PC-3 (cell line): ENCODE measurements around the gene ADAT2. TPM values are rescaled to one million over a fixed set of nuclear protein-coding genes. Genes with fewer than 3 reads are reported as not detected.

Experiments used
- ATAC-seq: fragments of 200-7000 bp; cut with Tn5 transposase; 2 replicates; pipeline ENCODE4 v1.9.1; 2020; ENCODE audit warnings: mild to moderate bottlenecking, moderate library complexity
- Bru-seq: library from RNA; stranded (reverse); fragments of 400-500 nt; gene quantifications from one replicate; lab custom pipeline; 2021; lab: Mats Ljungman, UMichigan
- BruChase-seq, 2 experiments: library from RNA; stranded (reverse); fragments of 400-500 nt; gene quantifications; one replicate each; lab custom pipeline; 2021; lab: Mats Ljungman, UMichigan
- BruUV-seq: library from RNA; stranded (reverse); fragments of 400-500 nt; replicated peaks from 2 replicates; lab custom pipeline; 2021; lab: Mats Ljungman, UMichigan
- CTCF ChIA-PET: fragments of 300-600 bp; sonication (Branson Sonifier 250); formaldehyde crosslinking; loops from one replicate; lab custom pipeline; 2022; ENCODE audit warnings: antibody characterized with exemption; lab: Charles Lee
- POLR2A ChIA-PET: fragments of 300-600 bp; sonication (Branson Sonifier 250); formaldehyde crosslinking; loops from one replicate; lab custom pipeline; 2022; ENCODE audit warnings: antibody characterized with exemption; ENCODE audit not compliant: unreplicated experiment; lab: Charles Lee
- DNase-seq: peaks from one replicate; pipeline ENCODE4 v3.0.0-alpha.2; 2015
- H2AFZ ChIP-seq: fragments of 300-600 bp; sonication (generic); 2 replicates; pipeline ENCODE4 v1.6.0; 2016; ENCODE audit warnings: antibody characterized with exemption, low read length
- H3F3A ChIP-seq: fragments of 300-600 bp; sonication (generic); one replicate; pipeline ENCODE4 v1.6.0; 2017; ENCODE audit warnings: antibody characterized with exemption, low read length, control low read depth, mild to moderate bottlenecking; ENCODE audit not compliant: unreplicated experiment
- H3K27ac ChIP-seq: fragments of 300-600 bp; sonication (generic); 2 replicates; pipeline ENCODE4 v1.5.1; 2016; ENCODE audit warnings: mild to moderate bottlenecking, low read length
- H3K27me3 ChIP-seq: fragments of 300-600 bp; sonication (generic); 2 replicates; pipeline ENCODE4 v1.6.1; 2016; ENCODE audit warnings: low read length, mixed read lengths
- H3K36me3 ChIP-seq: fragments of 300-600 bp; sonication (generic); 2 replicates; pipeline ENCODE4 v1.6.1; 2016; ENCODE audit warnings: low read depth, mixed run types, low read length, mixed read lengths
- H3K4me1 ChIP-seq: fragments of 300-600 bp; sonication (generic); 2 replicates; pipeline ENCODE4 v1.5.1; 2016; ENCODE audit warnings: low read length; ENCODE audit not compliant: insufficient read depth
- H3K4me2 ChIP-seq: fragments of 300-600 bp; sonication (generic); 2 replicates; pipeline ENCODE4 v1.6.0; 2016; ENCODE audit warnings: low read length
- H3K4me3 ChIP-seq: fragments of 300-600 bp; sonication (generic); 2 replicates; pipeline ENCODE4 v1.5.1; 2016; ENCODE audit warnings: mild to moderate bottlenecking, low read length, mixed read lengths
- H3K79me2 ChIP-seq: fragments of 300-600 bp; sonication (generic); 2 replicates; pipeline ENCODE4 v1.6.1; 2017; ENCODE audit warnings: low read length, mixed read lengths
- H3K9ac ChIP-seq: fragments of 300-600 bp; sonication (generic); 2 replicates; pipeline ENCODE4 v1.6.0; 2016; ENCODE audit warnings: mild to moderate bottlenecking, low read length
- H3K9me2 ChIP-seq: fragments of 300-600 bp; sonication (generic); replicated peaks from 2 replicates; pipeline ENCODE4 v1.6.1; 2016; ENCODE audit warnings: mixed run types, low read length, mixed read lengths
- H3K9me3 ChIP-seq: fragments of 300-600 bp; sonication (generic); 2 replicates; pipeline ENCODE4 v1.6.1; 2016; ENCODE audit warnings: low read length, mixed read lengths
- H4K20me1 ChIP-seq: fragments of 300-600 bp; sonication (generic); 2 replicates; pipeline ENCODE4 v1.6.1; 2016; ENCODE audit warnings: low read length, mixed read lengths
- EZH2 ChIP-seq: fragments of 300-600 bp; sonication (generic); IDR thresholded peaks from one replicate; pipeline ENCODE4 v1.6.1; 2017; ENCODE audit warnings: antibody characterized with exemption, mild to moderate bottlenecking, low read length; ENCODE audit not compliant: unreplicated experiment
- EZH2phosphoT487 ChIP-seq: fragments of 300-600 bp; sonication (generic); IDR thresholded peaks from 2 replicates; pipeline ENCODE4 v1.6.1; 2018; ENCODE audit warnings: mild to moderate bottlenecking, antibody characterized with exemption, low read length, borderline replicate concordance
- intact Hi-C: fragments of 100-400 bp; cut with micrococcal nuclease; formaldehyde crosslinking; loops from 2 replicates; pipeline ENCODE4 v1.9.0; 2023
- long read RNA-seq: library from polyadenylated mRNA; unstranded; transcript quantifications from one replicate; pipeline ENCODE4 v2.0.0, GENCODE V29; 2021; ENCODE audit not compliant: unreplicated experiment
- total RNA-seq: library from RNA; depleted of rRNA; stranded (reverse); fragments of >200 nt; gene quantifications from 2 replicates; pipeline ENCODE4 v1.2.3, GENCODE V29; 2014; rRNA removed
- TF ChIP-seq, protein P1 (sequence below): fragments of 300-600 bp; sonication (generic); conservative IDR thresholded peaks from 2 replicates; pipeline ENCODE4 v1.5.1; 2017; ENCODE audit warnings: antibody characterized with exemption, low read depth, mild to moderate bottlenecking, low read length

The ADAT2 gene
- total RNA-seq (5.1 and 8.1 TPM in 2 replicates), Bru-seq, nascent RNA (percentile 65 among the genes with signal in this experiment), BruChase-seq, experiment 1, labeled RNA remaining after a 6-hour chase (percentile 65 among the genes with signal in this experiment), BruChase-seq, experiment 2, labeled RNA remaining after a 2-hour chase (percentile 59 among the genes with signal in this experiment)
- long read RNA-seq, partial matches to known transcripts, result 0 of 2 reads
- long read RNA-seq, other reads (novel, unspliced or antisense), result 1 of 2 reads

- H4K20me1 ChIP-seq, result no peaks in the 10 kb centered on the region
- H3K4me3 ChIP-seq, result peak within 1 kb of the TSS; percentile 89
- H3K4me1 ChIP-seq, result peaks cover 10% of the 10 kb centered on the region
- peaks cover 57% of the 10 kb centered on the region for H3K79me2 ChIP-seq
- CTCF ChIA-PET, result interaction anchor here (0.5 kb wide), 1 partner anchor 146 kb away, joined by 3 read pairs; no protein-coding TSS in a partner anchor
- H3K4me2 ChIP-seq, result peak within 1 kb of the TSS; percentile 98
- H3K36me3 ChIP-seq, result no peaks in the 10 kb centered on the region
- intact Hi-C loops, result no loop called here
- H3K9me3 ChIP-seq, result no peaks in the 10 kb centered on the region
- DNase-seq, result peak; percentile 88
- H2AFZ ChIP-seq, result peak within 1 kb of the TSS; percentile 98
- no peaks in the 10 kb centered on the region for H3K27me3 ChIP-seq
- no peaks in the 10 kb centered on the region for H3K9me2 ChIP-seq
- BruUV-seq, result TSS peak; percentile 68
- no peaks in the 10 kb centered on the region for H3F3A ChIP-seq
- POLR2A ChIA-PET, result interaction anchor here (0.5 to 0.6 kb wide), 2 partner anchors 8 to 115 kb away, joined by 5 to 7 read pairs; no protein-coding TSS in a partner anchor
- peak; percentile 97 for ATAC-seq
- TF ChIP-seq EZH2phosphoT487, result no peak
- TF ChIP-seq, protein P1, sequence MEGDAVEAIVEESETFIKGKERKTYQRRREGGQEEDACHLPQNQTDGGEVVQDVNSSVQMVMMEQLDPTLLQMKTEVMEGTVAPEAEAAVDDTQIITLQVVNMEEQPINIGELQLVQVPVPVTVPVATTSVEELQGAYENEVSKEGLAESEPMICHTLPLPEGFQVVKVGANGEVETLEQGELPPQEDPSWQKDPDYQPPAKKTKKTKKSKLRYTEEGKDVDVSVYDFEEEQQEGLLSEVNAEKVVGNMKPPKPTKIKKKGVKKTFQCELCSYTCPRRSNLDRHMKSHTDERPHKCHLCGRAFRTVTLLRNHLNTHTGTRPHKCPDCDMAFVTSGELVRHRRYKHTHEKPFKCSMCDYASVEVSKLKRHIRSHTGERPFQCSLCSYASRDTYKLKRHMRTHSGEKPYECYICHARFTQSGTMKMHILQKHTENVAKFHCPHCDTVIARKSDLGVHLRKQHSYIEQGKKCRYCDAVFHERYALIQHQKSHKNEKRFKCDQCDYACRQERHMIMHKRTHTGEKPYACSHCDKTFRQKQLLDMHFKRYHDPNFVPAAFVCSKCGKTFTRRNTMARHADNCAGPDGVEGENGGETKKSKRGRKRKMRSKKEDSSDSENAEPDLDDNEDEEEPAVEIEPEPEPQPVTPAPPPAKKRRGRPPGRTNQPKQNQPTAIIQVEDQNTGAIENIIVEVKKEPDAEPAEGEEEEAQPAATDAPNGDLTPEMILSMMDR, result no peak
- no peak for TF ChIP-seq EZH2
- peak within 1 kb of the TSS; percentile 94 for H3K9ac ChIP-seq
- peak within 1 kb of the TSS; percentile 59 for H3K27ac ChIP-seq
Observed at GRCh38 chr6:143450453-143451371, at the start of gene ADAT2, which contains the start of gene PEX3. Gene ADAT2, minus strand, starts transcription at chr6:143450695. Its CDS starts 37 bp downstream, at chr6:143450658. Gene PEX3, plus strand, starts transcription at chr6:143450805. Its CDS starts 238 bp downstream, at chr6:143451043.

- no peaks in the 10 kb centered on the region for H3K27me3 ChIP-seq
- H3K36me3 ChIP-seq, result peaks cover 19% of the 10 kb centered on the region; the same call in 1 of the 2 replicates
- CTCF ChIA-PET, result no interaction called here
- no peaks in the 10 kb centered on the region for H3F3A ChIP-seq
- no peak overlapping the region for H3K9ac ChIP-seq
- H3K9me2 ChIP-seq, result no peaks in the 10 kb centered on the region
- H3K4me1 ChIP-seq, result no peaks in the 10 kb centered on the region
- no peak overlapping the region for H3K27ac ChIP-seq
- TF ChIP-seq EZH2 (no peak), EZH2phosphoT487 (no peak)
- TF ChIP-seq, protein P1, result no peak
- H4K20me1 ChIP-seq, result no peaks in the 10 kb centered on the region
- intact Hi-C loops, result no loop called here
- POLR2A ChIA-PET, result no interaction called here
- H3K4me3 ChIP-seq, result no peak overlapping the region
- no TSS peak for BruUV-seq
- H3K4me2 ChIP-seq, result no peak overlapping the region
- no peak for ATAC-seq
- H3K9me3 ChIP-seq, result no peaks in the 10 kb centered on the region
- H3K79me2 ChIP-seq, result no peaks in the 10 kb centered on the region
- DNase-seq, result no peak
- H2AFZ ChIP-seq, result no peak overlapping the region
Observed at GRCh38 chr6:143498428-143498827, 47.9 kb upstream of the ADAT2 start.
